Stimulated activated CD4-positive, alpha-beta T cell treated with anti-CD3 and anti-CD28 coated beads, Interleukin-4, amount 100 ng/mL, for 24 hours (primary cell): Measurements from ENCODE around the gene TFAM.

Experiments
- DNase-seq: peaks from one replicate; pipeline ENCODE4 v3.0.0-alpha.2; 2020

TFAM gene

DNA sequence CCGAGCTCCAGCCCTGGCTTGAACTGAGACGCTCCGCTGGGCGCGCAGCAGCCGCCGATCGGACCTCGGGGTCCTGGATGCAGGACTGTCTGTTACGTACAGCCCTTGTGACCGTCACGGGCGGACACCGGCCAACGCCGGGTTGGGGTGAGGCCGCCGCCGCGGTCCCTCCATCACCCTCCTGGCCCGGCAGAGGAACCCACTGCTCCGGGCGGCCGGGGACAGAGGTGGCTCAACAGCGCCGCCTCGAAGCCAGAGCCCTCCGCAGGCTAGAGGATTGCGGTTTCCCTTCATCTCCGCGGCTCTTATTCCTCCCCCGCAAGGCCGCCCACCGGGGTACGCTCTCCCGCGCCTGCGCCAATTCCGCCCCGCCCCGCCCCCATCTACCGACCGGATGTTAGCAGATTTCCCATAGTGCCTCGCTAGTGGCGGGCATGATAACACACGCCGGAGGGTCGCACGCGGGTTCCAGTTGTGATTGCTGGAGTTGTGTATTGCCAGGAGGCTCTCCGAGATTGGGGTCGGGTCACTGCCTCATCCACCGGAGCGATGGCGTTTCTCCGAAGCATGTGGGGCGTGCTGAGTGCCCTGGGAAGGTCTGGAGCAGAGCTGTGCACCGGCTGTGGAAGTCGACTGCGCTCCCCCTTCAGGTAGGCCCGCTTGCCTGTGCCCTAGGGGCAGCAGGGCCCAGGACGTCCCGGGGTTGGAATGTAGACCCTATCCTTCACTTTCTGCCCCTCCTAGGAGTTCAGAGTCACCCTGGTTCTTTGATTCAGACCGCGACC is at the start of gene TFAM:
Gene TFAM (plus strand): TSS at position 412 of the 785 bp plus-strand sequence. CDS start 138 bp downstream, at position 550.
- peak; percentile 97 for DNase-seq

DNA sequence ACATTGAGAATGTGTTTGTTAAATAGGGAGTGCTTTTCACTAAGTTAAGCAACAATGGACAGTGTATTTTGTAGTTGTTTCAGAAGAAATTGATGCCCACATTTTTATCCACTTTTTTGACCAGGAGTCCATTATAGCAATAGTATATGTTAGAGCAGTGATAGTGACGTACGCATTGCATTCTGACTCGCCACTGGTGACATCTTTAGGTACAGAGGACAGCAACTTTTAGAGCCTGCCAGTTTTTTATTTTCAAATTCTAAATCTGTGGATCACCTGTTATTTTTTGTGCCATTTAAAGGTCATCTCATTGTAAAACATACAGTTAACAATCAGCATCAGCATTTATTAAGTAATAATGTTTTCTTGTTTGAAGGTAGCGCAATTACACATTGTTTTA is 49.0 kb upstream of the TFAM start:
- DNase-seq = no peak

- DNase-seq = no peak
Observed at GRCh38 chr10:58341422-58341821, 43.8 kb upstream of the TFAM start.

- no peak for DNase-seq
Observed at GRCh38 chr10:58341947-58342346, 43.3 kb upstream of the TFAM start.

GRCh38 chr10:58347967-58348366 is 37.2 kb upstream of the TFAM start:
- no peak for DNase-seq

GRCh38 chr10:58348571-58349033 is 36.6 kb upstream of the TFAM start:
- DNase-seq = no peak

DNA sequence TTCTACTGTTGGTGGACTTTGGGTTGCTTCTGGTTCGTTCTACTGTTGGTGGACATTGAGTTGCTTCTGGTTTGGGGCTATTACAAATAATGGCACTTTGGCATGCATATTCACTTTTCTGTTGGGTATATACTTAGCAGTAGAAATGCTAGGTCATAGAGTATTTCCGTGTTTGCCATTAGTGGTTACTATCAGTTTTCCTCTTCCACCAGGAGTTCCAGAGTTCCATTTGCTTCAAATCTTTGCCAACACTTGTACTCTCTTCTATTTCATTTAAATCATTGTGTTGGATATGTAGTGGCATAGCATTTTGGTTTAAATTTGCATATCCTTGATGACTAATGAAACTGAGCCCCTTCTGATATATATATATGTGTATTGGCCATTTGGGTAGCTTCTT is 35.2 kb upstream of the TFAM start:
- DNase-seq = no peak

DNA sequence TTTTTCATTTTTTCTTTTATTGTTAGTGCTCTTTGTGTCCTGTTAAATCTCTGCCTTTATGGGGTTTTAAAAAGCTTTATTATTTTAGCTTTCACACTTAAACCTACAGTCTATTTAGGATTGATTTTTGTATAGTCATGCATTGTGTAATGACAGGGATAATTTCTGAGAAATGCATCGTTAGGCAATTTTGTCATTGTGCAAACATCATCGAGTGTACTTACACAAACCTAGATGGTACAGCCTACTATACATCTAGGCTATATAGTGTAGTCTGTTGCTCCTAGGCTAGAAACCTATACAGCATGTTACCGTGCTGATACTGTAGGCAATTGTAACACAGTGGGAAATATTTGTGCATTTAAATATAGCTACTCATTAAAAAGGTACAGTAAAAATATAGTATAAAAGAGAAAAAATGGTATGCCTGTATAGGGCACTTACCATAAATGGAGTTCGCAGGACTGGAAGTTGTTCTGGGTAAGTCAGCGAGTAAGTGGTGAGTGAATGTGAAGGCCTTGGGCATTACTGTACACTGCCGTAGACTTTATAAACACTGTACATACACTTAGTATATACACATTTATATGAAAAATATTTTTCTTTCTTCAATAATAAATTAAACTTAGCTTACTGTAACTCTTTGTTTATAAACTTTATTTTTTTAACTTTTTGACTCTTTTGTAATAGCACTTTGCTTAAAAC is 34.4 kb upstream of the TFAM start:
- DNase-seq = no peak

GRCh38 chr10:58351616-58352578 is 33.3 kb upstream of the TFAM start:
- DNase-seq = no peak

- DNase-seq = no peak
Observed at GRCh38 chr10:58352956-58353610, 32.1 kb upstream of the TFAM start.

GRCh38 chr10:58356756-58357155 is 28.5 kb upstream of the TFAM start:
- no peak for DNase-seq

- no peak for DNase-seq
Observed at GRCh38 chr10:58358314-58358933, 26.8 kb upstream of the TFAM start.

GRCh38 chr10:58358947-58359346 is 26.3 kb upstream of the TFAM start:
- DNase-seq = no peak

GRCh38 chr10:58359541-58359940 is 25.7 kb upstream of the TFAM start:
- DNase-seq = no peak

DNA sequence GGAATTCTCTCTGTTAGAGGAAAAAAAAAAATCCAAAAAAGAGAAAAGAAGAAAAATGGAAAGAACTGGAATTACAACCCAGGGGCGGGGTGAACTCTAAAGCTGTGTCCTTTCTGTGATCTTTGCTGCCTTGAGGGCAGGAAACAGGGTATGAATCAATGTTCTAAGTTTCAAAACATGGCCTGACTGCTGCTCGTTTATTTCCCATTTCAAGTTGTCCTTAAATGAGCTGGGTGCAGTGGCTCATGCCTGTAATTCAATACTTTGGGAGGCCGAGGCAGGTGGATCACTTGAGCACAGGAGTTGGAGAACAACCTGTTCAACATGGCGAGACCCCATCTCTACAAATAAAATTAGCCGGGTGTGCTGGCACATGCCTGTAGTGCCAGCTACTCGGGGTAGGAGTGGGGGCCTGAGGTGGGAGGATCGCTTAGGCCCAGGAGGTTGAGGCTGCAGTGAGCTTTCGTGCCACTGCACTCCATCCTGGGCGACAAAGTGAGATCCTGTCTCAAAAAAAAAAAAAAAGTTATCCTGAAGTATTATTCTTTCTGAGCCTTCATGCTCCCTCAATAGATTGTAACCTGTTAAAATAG is 24.7 kb upstream of the TFAM start:
- DNase-seq = no peak

- DNase-seq = no peak
Observed at GRCh38 chr10:58361353-58361752, 23.9 kb upstream of the TFAM start.

DNA sequence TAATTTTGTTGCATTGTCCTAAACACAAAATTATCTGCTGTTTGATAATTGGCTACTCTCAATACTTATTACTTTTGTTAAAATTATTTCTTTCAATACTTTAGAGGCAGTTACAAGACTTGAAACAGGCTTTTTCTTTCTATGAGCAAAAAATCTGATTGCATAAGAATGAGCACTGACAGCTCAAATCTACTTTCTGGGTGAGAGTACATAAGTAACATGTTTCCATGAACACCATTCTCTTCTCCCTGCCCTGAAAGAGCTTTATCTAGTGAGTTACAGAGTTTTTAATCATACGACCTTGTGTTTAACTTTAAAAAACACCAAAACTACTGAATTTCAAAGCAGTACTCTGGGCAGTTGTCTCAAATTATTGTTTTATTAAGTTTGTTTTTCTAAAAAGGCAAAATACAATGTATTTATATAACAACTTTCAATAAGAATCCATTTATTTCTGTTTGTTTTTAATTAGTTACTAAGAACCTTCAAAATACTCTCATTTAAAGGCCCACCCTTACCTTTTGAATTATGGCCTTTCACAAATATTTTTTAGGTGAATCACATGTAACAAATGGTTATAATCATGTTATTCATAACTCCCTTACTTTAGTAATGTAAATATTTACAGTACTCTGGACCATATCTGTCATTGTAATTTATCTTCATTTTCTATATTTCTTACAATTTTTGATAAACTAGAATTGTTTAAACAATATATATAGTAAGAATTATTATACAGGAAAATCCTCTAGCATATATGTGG is 23.0 kb upstream of the TFAM start:
- no peak for DNase-seq

- DNase-seq = no peak
Observed at GRCh38 chr10:58367069-58367468, 18.1 kb upstream of the TFAM start.

DNA sequence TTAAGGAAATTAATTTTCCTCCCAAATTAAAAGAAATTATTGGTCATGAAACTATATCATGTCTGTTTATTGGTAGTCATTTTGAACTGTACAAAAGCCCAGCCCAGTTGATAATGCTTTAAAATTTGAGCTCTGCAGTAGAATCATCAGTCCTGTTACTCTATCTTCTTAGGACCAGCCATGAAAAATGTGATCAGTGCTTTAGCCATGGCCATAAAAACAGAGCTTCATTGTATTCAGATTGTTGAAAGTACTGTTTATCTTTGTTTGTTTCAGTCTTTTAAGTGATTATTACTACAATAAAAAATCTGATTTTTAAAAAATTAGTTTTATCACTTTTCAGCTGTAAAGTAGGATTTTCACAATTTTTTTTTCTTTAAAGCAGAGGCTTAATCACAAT is 13.7 kb upstream of the TFAM start:
- DNase-seq = no peak

DNA sequence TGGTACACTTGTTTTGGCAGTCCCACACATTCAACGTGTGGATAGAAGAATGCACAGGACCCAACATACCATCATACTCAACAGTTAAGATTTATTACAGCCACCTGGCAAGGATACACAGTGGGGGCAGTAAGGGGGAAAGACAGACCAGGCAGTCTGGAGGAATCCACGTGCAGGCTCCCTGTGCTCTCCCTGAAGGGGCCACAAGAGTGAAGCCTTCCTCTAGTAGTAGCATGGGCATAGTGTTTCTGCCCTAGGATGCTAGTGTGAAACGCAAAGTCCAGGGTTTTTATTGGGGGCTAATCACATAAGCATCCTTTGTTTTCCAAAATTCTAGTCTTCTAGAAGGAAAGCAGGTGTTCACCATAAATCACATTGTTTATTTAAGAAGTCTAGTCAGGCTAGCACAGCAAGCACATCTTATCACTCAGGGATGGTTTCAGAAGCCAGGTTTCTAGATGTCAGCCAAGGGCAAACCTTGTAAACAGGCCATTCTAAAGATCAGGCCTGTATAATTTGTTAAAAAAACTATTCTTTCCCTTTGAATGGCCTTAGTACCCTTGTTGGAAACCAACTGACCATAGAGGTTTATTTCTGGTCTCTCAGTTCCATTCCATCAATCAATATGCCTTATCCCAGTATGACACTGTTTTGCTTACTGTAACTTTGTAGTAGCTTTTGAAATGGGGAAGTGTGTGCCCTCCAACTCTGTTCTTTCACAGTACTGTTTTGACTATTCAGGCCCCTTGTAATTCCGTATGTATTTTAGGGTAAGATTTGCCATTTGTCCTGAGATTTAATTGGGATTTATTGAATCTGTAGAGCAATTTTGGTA is 12.4 kb upstream of the TFAM start:
- no peak for DNase-seq
